Activated CD4-positive, alpha-beta T cell treated with anti-CD3 and anti-CD28 coated beads, Interleukin-10, Interleukin-2, amounts not matched to agents 100 ng/mL and 50 ng/mL, durations not matched to agents 16 hours and 8 hours (primary cell): ENCODE results near the gene SDS.

ENCODE experiments used
- DNase-seq: peaks from one replicate; pipeline ENCODE4 v3.0.0-alpha.2; 2020

The SDS gene

GRCh38 chr12:113403435-113404415 lies at the start of gene SDS:
Gene SDS (minus strand): TSS chr12:113403887. CDS start chr12:113399708, 4,179 bp downstream.
- DNase-seq, result no peak

- no peak for DNase-seq
Observed at GRCh38 chr12:113453330-113453729, 49.6 kb upstream of the SDS start.

DNA sequence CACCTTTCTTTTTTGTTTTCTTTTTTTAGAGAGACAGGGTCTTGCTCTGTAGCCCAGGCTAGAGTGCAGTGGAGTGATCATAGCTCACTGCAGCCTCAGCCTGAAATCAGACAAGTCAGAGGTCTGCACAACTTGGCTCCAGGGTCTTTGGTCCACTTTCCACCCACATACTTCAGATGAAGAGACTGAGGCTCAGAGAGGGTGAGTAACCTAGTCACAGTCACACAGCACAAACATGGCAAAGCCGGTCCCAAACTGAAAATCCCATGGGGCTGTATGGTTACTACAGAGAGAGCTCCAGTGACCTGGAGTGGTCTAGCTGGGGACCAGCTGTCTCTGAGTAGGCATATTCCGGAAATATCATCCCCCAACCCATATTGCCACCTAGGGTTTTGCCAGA lies 48.8 kb upstream of the SDS start:
- no peak for DNase-seq

DNA sequence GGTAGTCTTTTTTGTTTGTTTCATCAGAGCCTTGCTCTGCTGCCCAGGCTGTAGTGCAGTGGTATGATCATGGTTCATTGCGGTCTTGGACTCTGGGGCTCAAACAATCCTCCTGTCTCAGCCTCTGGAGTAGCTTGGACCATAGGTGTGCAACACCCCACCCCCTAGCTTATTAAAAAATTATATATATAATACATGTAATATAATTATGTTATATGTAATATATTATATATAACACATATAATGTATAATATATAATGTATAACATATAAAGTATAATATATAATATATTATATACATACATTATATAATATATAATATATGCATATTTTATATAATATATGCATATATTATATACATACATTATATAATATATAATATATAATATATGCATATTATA lies 46.2 kb upstream of the SDS start:
- no peak for DNase-seq

DNA sequence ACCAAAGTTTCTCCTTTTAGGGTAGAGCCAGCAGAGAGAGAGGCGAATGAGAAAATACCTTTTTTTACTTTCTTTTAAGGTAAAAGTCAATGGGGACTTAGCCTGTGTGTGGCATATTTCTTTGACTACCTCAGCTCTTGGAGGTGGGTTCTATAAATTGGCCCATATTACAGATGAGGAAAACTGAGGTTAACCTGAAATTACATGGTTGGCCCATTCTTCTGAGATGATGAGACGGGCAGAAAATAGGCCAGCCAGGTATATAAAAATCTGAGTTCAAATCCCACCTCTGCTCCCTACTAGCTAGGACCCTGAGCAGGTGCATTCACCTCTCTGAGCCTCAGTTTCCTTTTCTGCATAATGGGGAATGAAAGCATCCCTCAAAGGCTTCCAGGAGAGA lies 45.6 kb upstream of the SDS start:
- DNase-seq, result no peak

DNA sequence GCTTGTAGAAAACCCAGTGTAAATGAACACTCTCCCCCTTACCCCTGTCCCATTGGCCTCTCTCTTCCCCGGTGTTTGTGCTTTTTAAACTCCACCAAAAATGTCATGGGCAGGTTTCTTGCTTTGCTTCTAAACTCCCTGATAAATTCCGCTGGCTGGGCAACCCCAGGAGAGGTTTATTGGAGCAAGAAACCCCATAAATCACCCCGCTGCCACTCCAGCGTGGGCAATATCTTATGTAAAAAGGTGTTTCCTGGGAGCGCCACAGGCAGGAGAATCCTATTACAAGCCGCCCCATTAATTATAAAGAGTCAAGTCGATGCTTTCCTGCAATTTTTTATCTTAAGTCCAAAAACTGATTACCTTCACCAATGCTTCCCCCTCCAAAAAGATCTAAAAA lies 45.2 kb upstream of the SDS start:
- no peak for DNase-seq

DNA sequence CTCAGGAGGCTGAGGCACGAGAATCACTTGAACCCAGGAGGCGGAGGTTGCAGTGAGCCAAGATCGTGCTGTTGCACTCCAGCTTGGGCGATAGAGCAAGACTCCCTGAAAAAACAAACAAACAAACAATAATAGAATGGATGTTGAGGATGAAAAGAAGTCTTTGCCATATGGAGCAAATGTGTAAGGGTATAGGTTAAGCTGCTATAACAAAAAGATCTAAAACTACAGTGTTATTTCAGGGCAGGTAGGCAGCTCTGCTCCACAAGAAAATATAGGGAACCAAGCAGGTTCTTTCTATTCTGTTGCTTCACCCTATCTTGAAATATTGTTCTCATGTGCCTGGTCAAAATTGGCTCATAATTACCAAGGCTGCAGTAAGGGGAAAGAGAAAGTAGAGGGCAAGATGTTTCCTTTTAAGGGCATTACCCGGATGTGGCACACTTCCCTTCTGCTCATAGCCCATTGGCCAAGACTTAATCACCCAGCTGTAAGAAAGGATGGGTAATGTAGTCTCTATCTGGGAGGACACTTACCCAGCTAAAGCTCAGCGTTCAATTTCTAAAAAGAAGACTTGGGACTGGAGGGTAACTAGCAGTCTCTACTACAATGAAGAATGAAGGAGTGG lies 42.0 kb upstream of the SDS start:
- no peak for DNase-seq

DNA sequence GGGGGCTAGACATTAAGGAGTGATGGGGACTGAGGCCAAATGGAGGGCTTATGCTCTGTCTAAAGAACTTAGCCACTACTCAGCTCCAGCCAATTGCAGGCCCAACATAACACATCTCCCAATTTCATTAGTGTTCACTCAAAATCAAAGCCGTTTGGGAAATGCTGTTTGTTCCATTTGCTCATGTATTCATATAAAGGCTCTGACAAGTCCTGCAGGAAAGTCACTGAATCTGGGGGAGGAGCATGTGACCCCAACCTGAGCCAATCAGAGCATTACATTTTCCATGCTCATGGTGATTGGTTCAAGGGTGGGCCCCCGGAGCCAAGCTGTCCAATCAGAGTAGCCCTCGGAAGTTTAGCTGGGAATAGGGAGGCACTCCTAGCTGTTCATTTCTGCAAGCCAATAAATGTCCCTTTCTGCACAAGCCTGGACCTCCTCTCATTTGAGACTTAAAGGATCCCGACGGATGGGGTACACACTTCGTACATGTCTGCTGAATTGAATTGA lies 39.4 kb upstream of the SDS start:
- DNase-seq, result no peak

DNA sequence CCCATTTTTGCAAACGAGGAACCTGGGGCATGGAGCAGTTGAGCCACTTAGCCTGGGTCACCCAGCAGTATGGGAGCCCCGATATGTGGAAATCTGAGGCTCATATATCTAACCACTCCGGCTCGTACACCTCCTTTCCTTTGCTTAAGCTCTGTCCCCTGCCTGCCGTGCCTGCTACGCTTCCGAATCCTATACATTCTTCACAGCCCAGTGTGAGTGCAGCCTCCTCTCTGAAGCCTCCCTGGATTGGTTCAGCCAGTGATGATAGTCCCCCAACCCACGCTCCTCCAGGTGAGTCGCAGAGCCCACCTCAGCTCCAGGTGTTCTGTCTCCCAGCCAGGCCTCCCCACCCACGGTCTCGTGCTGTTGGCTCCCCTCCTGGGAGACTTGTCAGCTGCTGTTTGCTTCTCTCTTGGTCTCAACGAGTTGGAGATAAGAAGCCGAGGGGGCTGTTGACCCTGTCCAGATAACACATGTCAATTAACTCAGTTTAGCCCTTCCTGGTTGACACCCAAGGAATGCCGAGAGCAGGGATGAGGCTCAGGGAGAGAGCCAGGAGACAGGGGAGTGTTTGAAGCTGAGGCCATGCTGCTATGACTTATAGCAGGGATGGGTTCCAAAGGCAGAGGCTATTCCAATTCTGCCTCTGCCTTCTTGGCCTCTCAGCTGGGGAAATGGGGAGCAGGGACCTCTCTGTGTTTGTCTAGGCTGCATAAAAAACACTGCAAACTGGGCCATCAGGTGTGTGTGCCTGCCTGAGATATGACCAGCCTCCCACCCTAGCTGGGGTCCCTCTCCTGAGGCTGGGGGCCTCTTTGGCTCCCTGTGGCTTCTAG lies 37.5 kb upstream of the SDS start:
- no peak for DNase-seq

GRCh38 chr12:113440336-113440735 lies 36.6 kb upstream of the SDS start:
- no peak for DNase-seq

- DNase-seq, result no peak
Observed at GRCh38 chr12:113439606-113440030, 35.9 kb upstream of the SDS start.

DNA sequence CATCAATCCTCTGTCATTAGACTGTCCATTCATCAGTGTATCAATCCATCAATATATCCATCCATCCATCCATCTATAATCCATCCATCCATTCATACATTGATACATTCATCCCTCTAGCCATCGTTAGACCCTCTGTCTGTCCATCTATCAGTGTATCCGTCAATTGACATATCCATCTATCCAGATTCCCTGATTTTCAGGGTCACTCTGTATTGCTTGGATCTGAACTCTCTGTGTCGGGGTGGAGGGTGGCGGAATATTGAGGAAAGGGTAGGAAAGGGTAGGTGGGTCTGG lies 35.6 kb upstream of the SDS start:
- no peak for DNase-seq

GRCh38 chr12:113438523-113439300 lies 35.0 kb upstream of the SDS start:
- no peak for DNase-seq

DNA sequence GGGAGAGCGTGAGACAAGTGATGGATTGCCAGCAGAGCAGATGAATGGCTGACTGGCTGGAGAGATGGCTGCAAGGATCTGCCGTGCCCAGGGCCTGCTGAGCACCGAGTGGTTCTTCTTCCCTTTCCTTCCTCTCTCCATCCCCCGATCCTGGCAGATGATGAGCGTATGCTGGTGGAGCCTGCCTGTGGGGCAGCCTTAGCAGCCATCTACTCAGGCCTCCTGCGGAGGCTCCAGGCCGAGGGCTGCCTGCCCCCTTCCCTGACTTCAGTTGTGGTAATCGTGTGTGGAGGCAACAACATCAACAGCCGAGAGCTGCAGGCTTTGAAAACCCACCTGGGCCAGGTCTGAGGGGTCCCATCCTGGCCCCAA lies 34.0 kb upstream of the SDS start:
- no peak for DNase-seq

GRCh38 chr12:113436993-113437728 lies 33.5 kb upstream of the SDS start:
- DNase-seq, result no peak

GRCh38 chr12:113436586-113436985 lies 32.9 kb upstream of the SDS start:
- no peak for DNase-seq

DNA sequence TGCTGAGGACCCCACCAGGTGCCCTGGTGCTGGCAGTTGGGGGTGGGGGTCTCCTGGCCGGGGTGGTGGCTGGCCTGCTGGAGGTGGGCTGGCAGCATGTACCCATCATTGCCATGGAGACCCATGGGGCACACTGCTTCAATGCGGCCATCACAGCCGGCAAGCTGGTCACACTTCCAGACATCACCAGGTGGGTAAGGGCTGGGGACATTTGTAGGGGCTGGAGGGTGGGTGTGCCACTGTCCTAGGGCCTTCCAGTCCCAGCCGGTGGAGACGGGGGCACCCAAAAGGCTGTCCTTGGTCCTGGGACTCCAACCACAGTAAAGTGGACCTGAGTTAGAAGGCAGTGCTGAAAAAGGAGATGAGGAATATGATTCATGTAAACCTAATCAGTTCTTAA lies 31.7 kb upstream of the SDS start:
- DNase-seq, result no peak

- no peak for DNase-seq
Observed at GRCh38 chr12:113432986-113433385, 29.3 kb upstream of the SDS start.

GRCh38 chr12:113428482-113428881 lies 24.8 kb upstream of the SDS start:
- DNase-seq, result no peak

DNA sequence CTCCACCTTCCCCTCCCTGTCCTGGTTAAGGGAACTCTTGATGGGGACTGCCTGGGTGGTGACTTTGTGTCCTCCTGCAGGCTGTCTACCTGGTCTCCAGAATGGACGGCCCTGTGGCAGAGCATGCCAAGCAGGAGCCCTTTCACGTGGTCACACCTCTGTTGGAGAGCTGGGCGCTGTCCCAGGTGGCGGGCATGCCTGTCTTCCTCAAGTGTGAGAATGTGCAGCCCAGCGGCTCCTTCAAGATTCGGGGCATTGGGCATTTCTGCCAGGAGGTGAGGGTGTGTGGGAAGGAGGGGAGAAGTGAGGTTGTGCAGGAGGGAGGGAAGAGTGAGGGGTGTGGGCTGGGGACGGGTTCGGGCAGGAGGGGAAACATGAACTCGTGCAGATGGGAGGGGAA lies 24.2 kb upstream of the SDS start:
- no peak for DNase-seq

GRCh38 chr12:113425960-113426453 lies 22.3 kb upstream of the SDS start:
- peak; percentile 23 for DNase-seq
